Retinal pigment epithelial cell (primary cell): ENCODE data around the gene ZFP36.
A peak's percentile ranks its signal among the peaks of the same experiment; 100 is the strongest.

Experiments
- DNase-seq: peaks from one replicate; pipeline ENCODE4 v3.0.0-alpha.2; 2010; ENCODE audit warnings: low read depth
- H3K4me3 ChIP-seq: 2 replicates; pipeline ENCODE4 v1.5.1; 2011; ENCODE audit warnings: mild to moderate bottlenecking, low read length, control low read depth, moderate library complexity
- CTCF ChIP-seq: conservative IDR thresholded peaks from 2 replicates; pipeline ENCODE4 v1.5.1; 2011; ENCODE audit warnings: low read depth, low read length, control low read depth, inconsistent platforms

Gene ZFP36

GRCh38 chr19:39385629-39386411 lies 20.8 kb upstream of the ZFP36 start:
- TF ChIP-seq CTCF: no peak
- H3K4me3 ChIP-seq: no peak overlapping the region
- DNase-seq: no peak

- DNase-seq: no peak
- no peak overlapping the region for H3K4me3 ChIP-seq
- TF ChIP-seq CTCF: no peak
These were observed 20.1 kb upstream of the ZFP36 start for GRCh38 chr19:39386557-39386956.

GRCh38 chr19:39388657-39389056 lies 18.0 kb upstream of the ZFP36 start:
- no peak for TF ChIP-seq CTCF
- no peak overlapping the region for H3K4me3 ChIP-seq
- no peak for DNase-seq

- no peak for DNase-seq
- H3K4me3 ChIP-seq: peak overlapping the region; percentile 97
These were observed 16.8 kb upstream of the ZFP36 start for GRCh38 chr19:39389631-39390414.

DNA sequence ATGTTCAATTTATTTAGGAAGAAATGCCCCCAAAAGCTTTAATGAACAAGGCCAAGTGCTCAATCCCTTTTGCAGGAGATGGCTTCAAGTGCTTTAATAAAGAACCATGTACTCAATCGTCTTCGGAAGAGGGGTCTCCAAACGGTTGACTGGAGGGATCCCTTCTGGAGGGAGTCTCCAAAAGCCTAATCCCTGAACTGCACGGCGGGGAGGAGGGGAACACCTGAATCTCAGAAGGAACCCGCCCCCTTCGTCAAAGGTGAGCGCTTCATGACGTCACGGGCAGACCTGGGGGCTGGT lies 16.2 kb upstream of the ZFP36 start:
- peak overlapping the region; percentile 97 for H3K4me3 ChIP-seq
- TF ChIP-seq CTCF: no peak
- DNase-seq: no peak

More at GRCh38 chr19:39389631-39390414, 16.8 kb upstream of the ZFP36 start:
- no peak for TF ChIP-seq CTCF

- DNase-seq: peak; percentile 98
- peak within 1 kb of the TSS; percentile 97 for H3K4me3 ChIP-seq
- peak; percentile 17 for TF ChIP-seq CTCF
These were observed 15.8 kb upstream of the ZFP36 start, which contains the start of the genes MED29 and PAF1 for GRCh38 chr19:39390751-39391437. TSS of gene MED29 (plus strand) at chr19:39391378. CDS start at chr19:39391423, 45 bp downstream. TSS of gene PAF1 (minus strand) at chr19:39391106. CDS start at chr19:39390864, 242 bp downstream.
